HG03575 (cell line): ENCODE measurements around the gene MTG2.

ENCODE experiments used
- ATAC-seq: cut with Tn5 transposase; IDR thresholded peaks from one replicate; pipeline ENCODE4 v1.9.1; 2021; ENCODE audit not compliant: unreplicated experiment, insufficient number of reproducible peaks, low FRiP score; ENCODE audit errors: extremely low read depth

Gene MTG2

DNA sequence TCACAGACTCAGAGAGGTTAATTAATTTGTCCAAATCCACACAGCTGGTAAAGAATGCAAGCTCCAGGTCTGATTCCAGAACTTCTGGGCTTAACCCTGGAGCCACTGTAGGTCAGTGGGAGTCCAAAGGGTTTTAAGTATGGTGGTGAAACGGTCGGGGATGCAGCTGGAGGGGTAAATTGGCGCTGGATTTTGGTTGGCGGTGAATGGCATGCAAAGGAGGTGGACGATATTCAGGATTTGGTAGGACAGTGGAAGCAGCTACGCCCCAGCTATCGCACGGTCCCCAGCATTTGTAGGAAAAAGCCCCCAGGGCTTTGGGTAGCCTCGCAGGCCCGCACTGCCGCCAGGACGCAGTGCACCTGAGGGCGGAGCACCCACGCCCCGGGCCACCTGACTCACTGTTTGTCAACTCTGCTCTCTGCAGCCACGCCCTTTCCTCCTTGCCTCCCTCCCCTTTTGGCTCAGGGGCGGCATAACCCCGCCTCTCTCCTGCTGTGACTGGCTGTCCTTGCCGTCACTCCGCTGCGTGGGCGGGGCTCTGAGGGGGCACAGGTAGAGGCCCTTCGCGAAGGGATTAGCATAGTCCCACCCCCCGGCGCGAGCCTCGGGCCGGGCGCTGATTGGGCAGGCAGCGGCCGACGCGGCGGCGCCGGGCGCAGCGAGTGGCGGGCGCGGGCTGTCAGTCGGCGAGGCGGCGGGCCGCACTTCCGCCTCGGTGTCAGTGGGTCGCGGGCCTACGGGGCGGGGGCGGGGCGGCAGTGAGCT is 55.2 kb downstream of the MTG2 start, which contains the start of gene OSBPL2:
Gene OSBPL2 (plus strand): TSS at position 721 of the 768 bp plus-strand sequence. CDS start 17,664 bp downstream, outside the sequence.
- peak; percentile 96 for ATAC-seq

DNA sequence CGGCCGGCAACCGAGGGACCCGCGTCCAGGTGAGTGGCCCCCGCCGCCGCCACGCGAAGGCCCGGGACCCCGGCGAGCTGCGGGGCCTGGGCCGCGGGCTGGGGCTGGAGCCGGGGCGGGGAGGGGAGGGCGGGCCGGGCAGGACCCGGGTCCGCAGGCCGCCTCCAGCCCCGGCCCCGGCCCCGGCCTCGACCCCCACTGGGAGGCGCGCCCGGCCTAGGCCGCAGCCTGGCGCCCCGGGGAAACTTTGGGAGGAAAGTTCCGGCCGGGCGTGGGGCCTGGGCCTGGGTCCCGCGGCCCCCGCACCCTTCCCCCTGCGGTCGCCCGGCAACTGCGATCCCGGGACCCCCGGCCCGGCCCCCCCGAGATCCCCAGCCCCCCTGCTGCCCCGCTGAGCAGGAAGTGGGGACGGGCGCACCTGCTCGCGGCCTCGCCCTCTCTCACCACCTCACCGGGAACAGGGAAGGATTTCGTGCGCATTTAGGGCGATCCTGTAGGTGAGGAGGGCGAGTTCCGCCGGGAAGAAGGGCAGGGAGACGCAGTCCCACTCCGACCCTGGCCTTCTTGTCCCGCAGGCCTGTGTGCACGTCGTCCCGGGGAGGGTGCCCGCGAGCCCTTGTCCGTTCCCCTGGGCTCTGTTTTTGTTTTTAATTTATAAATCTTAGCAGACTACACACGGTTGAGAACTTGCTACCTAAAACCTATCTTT is 55.9 kb downstream of the MTG2 start:
- ATAC-seq, result no peak

DNA sequence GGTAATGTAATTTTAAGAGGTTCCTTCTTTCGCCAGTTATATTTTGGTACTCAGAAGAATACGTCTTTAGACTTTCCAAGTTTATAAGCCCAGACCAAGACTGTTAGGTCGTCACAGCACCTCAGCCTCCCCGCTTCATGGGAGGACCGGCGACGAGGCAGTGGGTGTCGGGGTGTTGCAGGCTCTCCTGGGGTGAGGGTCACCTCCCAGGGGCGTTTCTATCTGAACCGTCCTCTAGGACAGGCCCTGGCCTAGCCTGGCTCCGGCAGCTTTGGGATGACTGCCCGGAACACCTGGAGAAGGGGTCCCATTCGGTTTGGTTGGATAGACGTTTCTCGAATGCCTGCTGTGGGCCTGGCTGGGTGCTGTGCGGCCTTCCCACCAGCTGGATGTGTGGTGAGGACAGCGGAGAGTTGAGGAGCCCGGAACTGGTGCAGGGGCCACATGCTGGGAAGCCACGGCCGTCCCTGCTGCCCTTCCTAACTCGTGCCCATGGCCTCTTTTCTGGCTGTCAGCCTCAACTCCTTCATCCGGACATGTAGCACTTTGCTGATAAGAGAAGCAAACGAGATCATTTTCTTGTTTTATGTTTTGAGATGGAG is 56.6 kb downstream of the MTG2 start:
- ATAC-seq, result no peak

DNA sequence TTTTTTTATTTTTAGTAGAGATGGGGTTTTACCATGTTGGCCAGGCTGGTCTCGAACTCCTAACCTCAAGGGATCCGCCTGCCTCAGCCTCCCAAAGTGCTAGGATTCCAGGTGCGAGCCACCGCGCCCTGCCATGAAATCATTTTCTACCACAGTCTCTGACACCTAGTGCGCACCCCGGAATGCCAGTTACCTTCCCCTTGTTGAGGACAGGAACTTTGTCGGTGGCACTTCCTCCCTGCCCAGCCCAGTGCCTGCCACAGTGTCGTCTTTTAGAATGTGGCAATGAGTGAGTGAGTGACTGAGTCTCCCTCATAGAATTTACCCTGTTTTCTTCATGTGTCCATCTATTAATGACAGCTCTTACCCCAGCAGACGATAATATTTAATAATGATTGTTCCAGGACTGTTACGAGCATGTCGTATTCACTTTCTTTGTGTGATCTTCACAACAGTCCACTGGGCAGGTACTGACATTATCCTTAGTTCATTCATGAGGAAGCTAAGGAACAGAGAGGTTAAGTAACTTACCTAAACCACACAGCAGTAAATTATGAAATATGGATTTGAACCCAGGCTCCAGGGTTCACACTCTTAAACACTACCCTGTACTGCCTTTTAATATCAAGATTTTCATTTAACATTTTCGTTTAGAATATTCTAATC is 57.3 kb downstream of the MTG2 start:
- no peak for ATAC-seq

DNA sequence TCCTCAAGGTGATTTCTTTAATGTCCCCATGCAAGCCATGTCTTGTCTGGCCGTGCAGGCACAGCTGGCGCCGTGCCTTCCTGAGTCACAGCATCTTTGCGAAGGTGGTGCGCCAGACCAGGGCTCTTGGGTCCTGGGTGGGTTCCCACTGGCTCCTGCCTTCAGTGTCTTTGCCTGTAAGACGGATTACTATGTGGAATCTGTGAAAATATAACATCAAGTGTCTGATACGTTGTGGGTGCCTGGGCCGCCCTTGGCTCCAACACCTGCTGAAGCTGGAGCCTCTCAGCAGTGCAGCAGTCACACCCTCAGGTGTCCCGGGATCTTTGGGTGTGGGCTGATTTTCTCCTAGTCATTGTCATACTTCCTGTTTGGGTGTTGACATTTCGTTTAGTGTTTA is 58.7 kb downstream of the MTG2 start:
- ATAC-seq, result no peak

DNA sequence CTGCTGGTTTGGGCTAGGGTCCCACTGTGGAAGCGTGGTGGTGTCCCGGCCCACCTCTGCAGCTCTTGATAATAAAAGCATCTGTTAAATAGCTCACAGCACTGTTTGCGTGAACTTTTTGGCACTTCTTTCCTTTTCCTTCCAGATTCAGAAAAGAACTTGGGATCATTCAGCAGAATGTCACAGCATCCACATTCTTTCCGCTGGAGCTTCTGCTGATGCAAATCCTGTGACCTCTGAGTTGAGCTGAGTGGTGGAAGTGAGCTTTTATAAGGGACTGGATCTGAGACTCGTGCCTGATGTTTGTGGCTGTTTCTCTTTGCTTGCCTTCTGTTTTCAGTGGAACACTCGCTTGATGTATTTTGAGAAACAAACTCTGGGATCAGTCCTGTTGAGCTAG is 59.3 kb downstream of the MTG2 start:
- ATAC-seq, result no peak

DNA sequence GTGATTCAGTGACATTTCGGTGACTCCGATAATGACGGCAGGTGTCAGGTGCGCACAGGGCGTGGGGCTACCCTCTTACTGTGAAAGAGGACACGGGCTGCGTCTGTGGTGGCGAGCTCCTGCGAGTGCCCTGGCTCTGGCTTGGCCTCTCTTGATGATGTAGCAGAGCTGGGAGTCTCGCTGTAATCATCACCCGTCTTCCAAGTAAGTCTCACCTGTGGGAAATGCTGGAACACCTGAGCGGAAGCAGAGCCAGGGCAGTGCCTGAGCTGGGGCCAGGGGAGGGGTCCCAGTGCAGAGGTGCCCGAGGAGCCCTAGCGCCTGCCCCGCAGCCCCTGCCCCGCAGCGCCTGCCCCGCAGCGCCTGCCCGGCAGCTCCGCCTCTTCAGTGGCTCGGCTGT is 60.3 kb downstream of the MTG2 start:
- ATAC-seq, result no peak

DNA sequence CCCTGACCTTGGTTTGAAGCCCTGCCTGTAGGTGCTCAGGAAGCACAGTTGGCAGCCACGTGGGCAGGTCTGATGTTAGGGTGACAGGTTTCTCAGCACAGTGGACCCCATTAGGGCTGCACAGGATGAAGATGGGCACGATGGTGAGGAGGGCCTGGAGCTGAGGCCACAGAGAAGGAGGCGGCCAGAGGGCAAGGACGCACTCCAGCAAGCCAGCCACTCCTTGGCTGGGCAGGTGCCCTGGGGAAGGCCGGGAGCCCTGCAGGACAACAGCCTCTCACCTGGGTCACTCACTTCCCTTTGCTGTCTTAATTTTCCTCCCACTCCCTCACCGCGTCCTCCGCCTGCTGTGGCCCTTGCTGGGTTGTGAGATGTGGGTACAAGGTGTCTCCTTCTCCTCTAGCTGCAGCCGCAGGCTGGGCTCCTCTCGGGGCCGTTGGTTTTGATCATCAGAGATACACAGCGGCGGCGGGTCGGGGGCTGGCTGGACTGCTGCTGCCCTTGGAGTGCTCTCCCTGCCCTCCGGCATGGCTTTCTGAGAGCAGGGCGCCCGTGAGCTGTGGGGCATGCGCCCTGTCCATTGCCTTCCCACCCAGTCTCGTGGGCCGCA is 61.2 kb downstream of the MTG2 start:
- ATAC-seq, result no peak

DNA sequence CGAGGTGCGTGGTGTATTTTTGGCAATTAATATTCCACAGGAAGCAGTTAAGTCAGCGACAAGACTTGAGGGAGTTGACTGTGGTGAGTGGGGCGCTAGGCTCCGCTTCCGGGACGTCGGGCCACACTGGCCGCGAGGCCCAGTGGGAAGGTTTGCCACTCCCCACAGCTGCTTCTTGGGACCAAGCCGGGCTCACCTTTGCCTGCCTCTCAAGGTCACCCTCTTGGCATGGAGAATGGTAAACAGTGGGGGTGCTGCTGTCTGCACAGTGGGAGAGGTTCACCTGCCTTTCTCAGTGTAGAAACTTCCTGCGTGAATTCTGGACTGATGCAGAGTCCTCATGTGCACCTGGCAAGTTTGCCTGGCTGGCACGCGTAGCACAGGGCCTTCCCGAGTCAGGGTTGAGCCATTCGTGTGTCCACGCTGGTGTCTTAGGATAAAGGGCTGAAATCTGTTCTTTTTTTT is 61.8 kb downstream of the MTG2 start:
- ATAC-seq, result no peak

DNA sequence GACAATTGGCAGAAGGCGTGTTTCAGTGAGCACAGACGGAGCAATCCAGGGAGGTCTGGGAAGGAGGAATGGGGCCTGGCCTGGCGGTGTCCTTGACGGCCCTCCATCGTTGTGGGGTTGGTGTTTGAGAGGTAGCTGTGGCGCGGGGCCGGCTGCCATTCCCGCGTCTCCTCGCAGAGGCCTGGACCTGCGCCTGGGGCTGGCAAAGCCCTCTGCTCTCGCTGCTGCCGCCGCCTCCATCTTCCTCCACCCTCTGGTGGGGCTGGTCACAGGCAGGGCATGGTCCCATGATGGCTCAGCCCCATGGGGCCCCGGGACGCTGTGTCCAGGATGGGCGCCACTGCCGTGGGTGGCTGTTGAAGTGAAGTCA is 63.1 kb downstream of the MTG2 start:
- ATAC-seq, result no peak

DNA sequence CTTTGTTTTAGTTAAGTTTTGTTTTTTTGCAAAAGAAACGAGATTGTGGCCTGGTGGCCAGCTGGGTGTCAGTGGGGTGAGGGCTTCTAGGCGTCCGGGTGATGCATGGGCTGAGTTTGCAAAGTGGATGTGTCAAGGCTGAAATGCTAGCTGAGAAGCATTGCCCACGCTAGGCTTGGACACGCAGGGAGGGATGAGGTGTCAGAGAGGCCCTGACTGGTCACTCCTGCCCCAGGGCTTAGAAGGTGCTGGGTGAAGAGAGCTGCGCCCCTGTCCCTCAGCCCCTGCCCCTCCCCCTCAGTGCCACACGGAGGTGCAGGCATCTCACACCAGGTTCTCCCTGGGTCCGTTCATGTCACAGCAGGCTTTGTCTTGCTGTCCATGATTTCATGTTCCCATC is 63.6 kb downstream of the MTG2 start:
- no peak for ATAC-seq

DNA sequence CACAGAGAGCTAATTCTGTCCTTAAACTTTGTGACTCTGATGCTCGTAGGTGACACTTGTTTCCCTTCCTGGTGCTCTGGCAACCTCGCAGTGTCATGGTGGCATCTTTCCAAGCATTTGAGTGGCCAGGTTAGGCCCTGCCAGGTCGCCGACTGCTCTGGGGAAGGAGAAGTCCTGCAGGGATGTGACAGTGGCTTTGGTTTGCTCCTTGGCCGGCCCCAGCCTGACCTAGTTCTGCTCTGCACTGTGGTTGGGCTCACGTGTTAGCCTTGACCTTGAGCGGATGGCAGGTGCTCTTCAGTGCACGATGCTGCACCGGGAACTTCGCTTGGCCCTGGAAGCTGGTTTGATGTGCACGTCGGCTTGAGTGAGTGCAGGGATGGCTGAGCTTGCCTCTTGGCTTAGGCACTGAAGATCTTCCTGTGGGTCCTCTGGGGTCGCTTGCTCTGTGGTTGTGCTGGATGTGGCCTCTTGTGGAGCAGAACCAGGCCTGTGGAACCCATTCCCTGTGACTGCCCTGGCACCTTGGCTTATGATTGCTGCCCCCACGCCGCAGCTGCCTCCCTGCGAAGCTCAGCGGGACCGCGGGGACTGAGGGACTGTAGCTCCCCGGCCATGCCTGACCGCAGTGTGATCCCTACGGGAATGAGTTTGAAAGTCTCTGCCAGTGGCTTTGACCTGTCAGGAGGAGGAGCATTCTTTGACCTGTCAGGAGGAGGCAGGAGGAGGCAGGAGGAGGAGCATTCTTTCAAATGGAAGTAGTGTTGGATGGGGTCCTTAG is 64.2 kb downstream of the MTG2 start:
- no peak for ATAC-seq

DNA sequence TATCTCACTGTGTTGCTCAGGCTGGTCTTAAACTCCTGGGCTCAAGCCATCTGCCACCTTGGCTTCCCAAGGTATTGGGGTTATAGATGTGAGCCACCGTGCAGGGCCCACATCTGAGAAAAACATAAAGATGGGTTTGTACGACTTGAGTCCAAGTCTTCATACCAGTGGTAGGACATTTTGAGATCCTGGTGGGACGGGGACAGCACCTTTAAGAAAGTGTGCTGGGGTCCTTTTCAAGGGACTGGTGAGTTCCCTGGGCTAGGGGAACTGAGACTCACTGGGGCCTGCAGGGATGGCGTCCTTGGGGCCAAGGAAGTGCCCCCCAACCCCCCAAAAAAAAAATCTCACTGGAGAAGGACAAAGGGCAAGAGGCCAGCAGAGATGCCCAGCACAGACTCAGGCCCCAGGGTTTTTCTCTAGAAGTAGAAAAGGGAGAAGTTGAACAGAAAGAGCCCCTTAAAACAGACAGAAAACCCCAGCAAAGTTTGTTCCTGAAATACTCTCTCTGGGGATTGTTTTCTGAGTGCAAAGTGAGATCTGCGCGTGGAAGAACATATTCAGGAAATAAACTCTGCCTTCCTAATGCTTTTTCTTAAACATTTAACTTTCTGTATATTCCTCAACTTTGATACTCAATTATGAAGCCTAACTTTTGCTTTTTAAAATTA is 66.2 kb downstream of the MTG2 start:
- no peak for ATAC-seq

DNA sequence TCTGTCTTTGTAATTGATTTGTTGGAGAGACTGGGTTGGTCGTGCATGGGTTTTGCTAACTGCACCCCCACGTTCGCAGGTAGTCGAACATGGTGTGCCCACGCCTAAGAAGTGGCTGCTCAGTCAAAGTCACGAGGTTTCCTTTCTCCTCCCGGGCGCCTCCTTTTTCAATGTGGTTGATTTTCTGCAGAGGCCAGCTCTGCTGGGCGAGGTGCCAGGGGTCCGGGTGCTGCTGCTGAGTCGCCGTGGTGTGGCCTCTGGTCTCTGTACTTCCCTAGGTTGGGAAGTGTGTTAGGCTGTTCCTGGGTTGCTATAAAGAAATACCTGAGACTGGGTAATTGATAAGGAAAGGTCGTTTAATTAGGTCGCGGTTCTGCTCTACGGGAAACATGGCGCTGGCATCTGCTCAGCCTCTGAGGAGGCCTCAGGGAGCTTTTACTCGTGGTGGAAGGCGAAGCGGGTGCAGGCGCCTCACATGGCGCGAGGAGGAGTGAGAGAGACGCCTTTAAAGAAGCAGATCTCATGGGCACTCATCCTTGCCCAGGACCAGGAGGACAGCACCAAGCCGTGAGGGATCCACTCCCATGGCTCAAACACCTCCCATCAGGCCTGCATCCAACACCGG is 69.6 kb downstream of the MTG2 start:
- ATAC-seq, result no peak
